IMR-90 (cell line): ENCODE results near the gene KRTAP4-3. TPM values are rescaled to one million over a fixed set of nuclear protein-coding genes. Genes with fewer than 3 reads are reported as not detected.

Experiments
- ATAC-seq: fragments of 200-7000 bp; cut with Tn5 transposase; 2 replicates; pipeline ENCODE4 v1.9.1; 2020; ENCODE audit warnings: low read depth, mild to moderate bottlenecking, moderate library complexity
- BruUV-seq: library from RNA; stranded (reverse); fragments of 400-500 nt; replicated peaks from 2 replicates; lab custom pipeline; 2021; lab: Mats Ljungman, UMichigan
- CTCF ChIA-PET: fragments of 300-600 bp; formaldehyde crosslinking; extraction: SDS; loops from one replicate; lab custom pipeline; 2021; ENCODE audit warnings: antibody characterized with exemption; lab: Yijun Ruan, JAX
- POLR2A ChIA-PET: fragments of 300-600 bp; sonication (Branson Sonifier 250); formaldehyde crosslinking; loops from one replicate; lab custom pipeline; 2022; ENCODE audit warnings: antibody characterized with exemption; ENCODE audit not compliant: unreplicated experiment; lab: Charles Lee
- DNase-seq: peaks from one replicate; pipeline ENCODE4 v3.0.0; 2013
- H2AFZ ChIP-seq: replicated peaks from 2 replicates; pipeline ENCODE3; 2013; ENCODE audit warnings: low read length, mild to moderate bottlenecking; ENCODE audit not compliant: poor library complexity
- H2AK5ac ChIP-seq: 2 replicates; pipeline ENCODE4 v1.6.1; 2013; ENCODE audit warnings: low read depth, low read length, inconsistent platforms
- H2AK9ac ChIP-seq: replicated peaks from 2 replicates; pipeline ENCODE3; 2013; ENCODE audit warnings: mild to moderate bottlenecking, low read depth, low read length, moderate library complexity; ENCODE audit not compliant: poor library complexity
- H2BK120ac ChIP-seq: 2 replicates; pipeline ENCODE4 v1.6.1; 2013; ENCODE audit warnings: low read depth, low read length, inconsistent platforms
- H2BK15ac ChIP-seq: 3 replicates; pipeline ENCODE4 v1.6.1; 2013; ENCODE audit warnings: low read depth, low read length, inconsistent platforms
- H2BK20ac ChIP-seq: 2 replicates; pipeline ENCODE4 v1.6.1; 2013; ENCODE audit warnings: low read depth, mild to moderate bottlenecking, inconsistent platforms, low read length, moderate library complexity
- H2BK5ac ChIP-seq: 2 replicates; pipeline ENCODE4 v1.6.1; 2013; ENCODE audit warnings: mild to moderate bottlenecking, low read depth, low read length, inconsistent platforms; ENCODE audit not compliant: poor library complexity, severe bottlenecking
- H3K14ac ChIP-seq: replicated peaks from 2 replicates; pipeline ENCODE4 v1.6.1; 2013; ENCODE audit warnings: low read depth, low read length, inconsistent platforms
- H3K18ac ChIP-seq: 2 replicates; pipeline ENCODE4 v1.6.1; 2013; ENCODE audit warnings: low read depth, low read length, control low read depth
- H3K23ac ChIP-seq: 2 replicates; pipeline ENCODE4 v1.6.1; 2013; ENCODE audit warnings: low read depth, low read length, inconsistent platforms
- H3K27ac ChIP-seq: 2 replicates; pipeline ENCODE4 v1.5.1; 2013; ENCODE audit warnings: mild to moderate bottlenecking, control low read depth, low read length; ENCODE audit not compliant: insufficient read depth
- H3K27me3 ChIP-seq: 2 replicates; pipeline ENCODE4 v1.6.1; 2013; ENCODE audit warnings: low read length; ENCODE audit not compliant: control insufficient read depth, insufficient read depth
- H3K36me3 ChIP-seq: 2 replicates; pipeline ENCODE4 v1.6.1; 2013; ENCODE audit warnings: low read length, mixed read lengths; ENCODE audit not compliant: control insufficient read depth, insufficient read depth
- H3K4ac ChIP-seq: 2 replicates; pipeline ENCODE4 v1.6.1; 2013; ENCODE audit warnings: low read depth, low read length, inconsistent platforms
- H3K4me1 ChIP-seq: 2 replicates; pipeline ENCODE4 v1.6.1; 2013; ENCODE audit warnings: low read length, mixed read lengths; ENCODE audit not compliant: control insufficient read depth, insufficient read depth
- H3K4me2 ChIP-seq: 2 replicates; pipeline ENCODE4 v1.6.1; 2013; ENCODE audit warnings: low read depth, mild to moderate bottlenecking, control low read depth, low read length, moderate library complexity
- H3K4me3 ChIP-seq: 2 replicates; pipeline ENCODE4 v1.5.1; 2013; ENCODE audit warnings: low read depth, mild to moderate bottlenecking, control low read depth, low read length, moderate library complexity; ENCODE audit not compliant: insufficient read depth
- H3K56ac ChIP-seq: 2 replicates; pipeline ENCODE4 v1.6.1; 2013; ENCODE audit warnings: low read length, inconsistent platforms; ENCODE audit not compliant: insufficient read depth; ENCODE audit errors: extremely low read depth
- H3K79me1 ChIP-seq, 2 experiments: 2 replicates each; pipeline ENCODE4 v1.6.1; 2013; ENCODE audit warnings: low read length in 2 of 2, inconsistent platforms in 1 of 2, low read depth in 1 of 2
- H3K9ac ChIP-seq: 2 replicates; pipeline ENCODE4 v1.6.1; 2013; ENCODE audit warnings: low read depth, low read length, control low read depth
- H3K9me1 ChIP-seq: 2 replicates; pipeline ENCODE4 v1.6.1; 2013; ENCODE audit warnings: low read length, inconsistent platforms; ENCODE audit not compliant: insufficient read depth
- H3K9me3 ChIP-seq: 2 replicates; pipeline ENCODE4 v1.6.1; 2013; ENCODE audit warnings: low read length; ENCODE audit not compliant: control insufficient read depth, insufficient read depth
- H4K20me1 ChIP-seq: 2 replicates; pipeline ENCODE4 v1.6.1; 2013; ENCODE audit warnings: low read length, inconsistent platforms; ENCODE audit not compliant: insufficient read depth
- H4K5ac ChIP-seq: 2 replicates; pipeline ENCODE4 v1.6.1; 2013; ENCODE audit warnings: mild to moderate bottlenecking, low read depth, low read length, control low read depth
- H4K8ac ChIP-seq, 2 experiments: 2 replicates each; pipeline ENCODE4 v1.6.1; 2013; ENCODE audit warnings: low read depth in 2 of 2, low read length in 2 of 2, control low read depth in 1 of 2, inconsistent platforms in 1 of 2
- H4K91ac ChIP-seq: 2 replicates; pipeline ENCODE4 v1.6.1; 2013; ENCODE audit warnings: low read depth, low read length, inconsistent platforms; ENCODE audit not compliant: insufficient read depth
- BHLHE40 ChIP-seq: fragments of 150-350 bp; IDR thresholded peaks from 2 replicates; pipeline ENCODE4 v1.6.1; 2016; ENCODE audit warnings: mild to moderate bottlenecking, low read depth, low read length
- CEBPB ChIP-seq: IDR thresholded peaks from 2 replicates; pipeline ENCODE4 v1.6.1; 2012; ENCODE audit warnings: low read depth, low read length, improper control_type of control experiment
- CHD1 ChIP-seq: IDR thresholded peaks from 2 replicates; pipeline ENCODE4 v1.6.1; 2012; ENCODE audit warnings: low read depth, low read length, improper control_type of control experiment
- CTCF ChIP-seq: conservative IDR thresholded peaks from 2 replicates; pipeline ENCODE4 v1.5.1; 2012; ENCODE audit warnings: mild to moderate bottlenecking, low read depth, low read length, improper control_type of control experiment
- ELK1 ChIP-seq: fragments of 150-350 bp; IDR thresholded peaks from 2 replicates; pipeline ENCODE4 v1.6.1; 2016; ENCODE audit warnings: low read depth, mild to moderate bottlenecking, low read length, moderate library complexity, borderline replicate concordance
- FOS ChIP-seq: fragments of 150-350 bp; IDR thresholded peaks from 2 replicates; pipeline ENCODE4 v1.6.1; 2016; ENCODE audit warnings: low read depth, low read length
- MAFK ChIP-seq: IDR thresholded peaks from 2 replicates; pipeline ENCODE4 v1.6.1; 2012; ENCODE audit warnings: low read depth, low read length, improper control_type of control experiment
- MAZ ChIP-seq: IDR thresholded peaks from 2 replicates; pipeline ENCODE4 v1.6.1; 2012; ENCODE audit warnings: low read depth, mild to moderate bottlenecking, low read length, improper control_type of control experiment, moderate library complexity, borderline replicate concordance
- MXI1 ChIP-seq: IDR thresholded peaks from 2 replicates; pipeline ENCODE4 v1.6.1; 2012; ENCODE audit warnings: low read depth, mild to moderate bottlenecking, low read length, moderate library complexity, borderline replicate concordance
- NFE2L2 ChIP-seq: fragments of 150-350 bp; IDR thresholded peaks from 2 replicates; pipeline ENCODE4 v1.6.1; 2016; ENCODE audit warnings: low read depth, mild to moderate bottlenecking, low read length
- POLR2A ChIP-seq: IDR thresholded peaks from 2 replicates; pipeline ENCODE4 v1.6.1; 2012; ENCODE audit warnings: mild to moderate bottlenecking, low read depth, low read length
- RAD21 ChIP-seq: IDR thresholded peaks from 2 replicates; pipeline ENCODE4 v1.6.1; 2012; ENCODE audit warnings: low read length, improper control_type of control experiment
- RCOR1 ChIP-seq: IDR thresholded peaks from 2 replicates; pipeline ENCODE4 v1.6.1; 2012; ENCODE audit warnings: mild to moderate bottlenecking, low read length, improper control_type of control experiment; ENCODE audit not compliant: insufficient replicate concordance
- RFX5 ChIP-seq: IDR thresholded peaks from 2 replicates; pipeline ENCODE4 v1.8.0; 2012; ENCODE audit warnings: low read depth, mild to moderate bottlenecking, low read length, moderate library complexity
- SMC3 ChIP-seq: fragments of 150-350 bp; IDR thresholded peaks from 2 replicates; pipeline ENCODE4 v1.6.1; 2016; ENCODE audit warnings: low read depth, mild to moderate bottlenecking, antibody characterized with exemption, low read length, moderate library complexity
- dilution Hi-C: fragments of 300-500 bp; cut with HindIII; formaldehyde crosslinking; loops from one replicate; pipeline ENCODE4 v1.14.3; 2018; ENCODE audit warnings: low sequenced_read_pairs; ENCODE audit not compliant: unreplicated experiment
- in situ Hi-C: fragments of 300-500 bp; cut with MboI; formaldehyde crosslinking; loops from 3 replicates; pipeline ENCODE4 v1.14.3; 2019; ENCODE audit warnings: low sequenced_read_pairs, inconsistent platforms, mixed read lengths
- intact Hi-C: fragments of 100-400 bp; cut with micrococcal nuclease; formaldehyde crosslinking; loops from 2 replicates; pipeline ENCODE4 v1.10.0; 2022
- polyA plus RNA-seq, 3 experiments: library from polyadenylated mRNA; depleted of rRNA; stranded (reverse); fragments of >200 nt; gene quantifications; 2 replicates each; pipeline ENCODE4 v1.2.3, GENCODE V29; 2012; ENCODE audit warnings: low replicate concordance in 1 of 3
- total RNA-seq: library from RNA; depleted of rRNA; stranded (reverse); fragments of >200 nt; gene quantifications from 2 replicates; pipeline ENCODE4 v1.2.3, GENCODE V29; 2012
- TF ChIP-seq, protein P1 (sequence below): fragments of 150-350 bp; IDR thresholded peaks from 2 replicates; pipeline ENCODE4 v1.6.1; 2017; ENCODE audit warnings: mild to moderate bottlenecking, antibody characterized with exemption, low read length, low read depth

Gene KRTAP4-3
- total and polyA plus RNA-seq, 2 of the 4 experiments (the other 2 are of a cell fraction): not detected

GRCh38 chr17:41141361-41141760, 26.7 kb downstream of the KRTAP4-3 start:
- in situ Hi-C loops: no loop called here
- H3K9ac ChIP-seq: no peak overlapping the region

More at GRCh38 chr17:41141361-41141760, 26.7 kb downstream of the KRTAP4-3 start:
- no peak overlapping the region for H2BK15ac ChIP-seq
- DNase-seq: no peak
- H2BK5ac ChIP-seq: no peak overlapping the region
- intact Hi-C loops (no loop called here), dilution Hi-C loops (no loop called here)
- no peak overlapping the region for H4K8ac ChIP-seq
- no peak overlapping the region for H3K14ac ChIP-seq
- CTCF ChIA-PET: no interaction called here
- no peak overlapping the region for H3K18ac ChIP-seq
- H4K20me1 ChIP-seq: no peaks in the 10 kb centered on the region
- H2BK120ac ChIP-seq: peak overlapping the region; percentile 3; the same call in 1 of the 2 replicates
- H3K4ac ChIP-seq: no peak overlapping the region
- no peak overlapping the region for H2AK9ac ChIP-seq
- H3K36me3 ChIP-seq: no peaks in the 10 kb centered on the region
- POLR2A ChIA-PET: no interaction called here
- no peaks in the 10 kb centered on the region; the same call in 1 of the 2 replicates for H3K4me1 ChIP-seq
- no TSS peak for BruUV-seq
- no peaks in the 10 kb centered on the region for H3K27me3 ChIP-seq
- H2AK5ac ChIP-seq: no peak overlapping the region
- peak overlapping the region; percentile 32; the same call in 1 of the 2 replicates for H2BK20ac ChIP-seq
- H2AFZ ChIP-seq: no peak overlapping the region
- H3K23ac ChIP-seq: no peak overlapping the region
- H3K56ac ChIP-seq: no peak overlapping the region
- no peaks in the 10 kb centered on the region for H3K9me1 ChIP-seq
- no peak overlapping the region for H3K4me3 ChIP-seq
- peaks cover 5% of the 10 kb centered on the region for H3K9me3 ChIP-seq
- H3K4me2 ChIP-seq: no peak overlapping the region
- TF ChIP-seq BHLHE40 (no peak), RCOR1 (no peak), RAD21 (no peak), SMC3 (no peak), MAFK (no peak), RFX5 (no peak), MAZ (no peak), ELK1 (no peak), FOS (no peak), CEBPB (no peak), POLR2A (no peak), CTCF (no peak), NFE2L2 (no peak), MXI1 (no peak), CHD1 (no peak)
- TF ChIP-seq, protein P1, sequence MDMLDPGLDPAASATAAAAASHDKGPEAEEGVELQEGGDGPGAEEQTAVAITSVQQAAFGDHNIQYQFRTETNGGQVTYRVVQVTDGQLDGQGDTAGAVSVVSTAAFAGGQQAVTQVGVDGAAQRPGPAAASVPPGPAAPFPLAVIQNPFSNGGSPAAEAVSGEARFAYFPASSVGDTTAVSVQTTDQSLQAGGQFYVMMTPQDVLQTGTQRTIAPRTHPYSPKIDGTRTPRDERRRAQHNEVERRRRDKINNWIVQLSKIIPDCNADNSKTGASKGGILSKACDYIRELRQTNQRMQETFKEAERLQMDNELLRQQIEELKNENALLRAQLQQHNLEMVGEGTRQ: no peak
- no peaks in the 10 kb centered on the region for H3K79me1 ChIP-seq
- ATAC-seq: no peak
- no peak overlapping the region for H4K91ac ChIP-seq
- H3K27ac ChIP-seq: no peak overlapping the region
- H4K5ac ChIP-seq: no peak overlapping the region; the same call in 1 of the 2 replicates
